Suppressor macrophage (primary cell): ENCODE data around the gene BATF.
"Not testable (repeated sequence)": the region's sequence is repeated elsewhere in the genome, so short reads cannot be mapped to it uniquely, and the experiment has no call there.

Source experiments
- DNase-seq, 4 experiments: peaks; one replicate each; pipeline ENCODE4 v3.0.0-alpha.2; 2020 to 2022
- total RNA-seq, 17 experiments: gene quantifications; one replicate each; lab custom pipeline; 2026; ENCODE audit warnings: mixed read lengths in 6 of 17, inconsistent platforms in 3 of 17; lab: John Stamatoyannopoulos, UW

Gene BATF
- 2.7 to 79.0 (median 7.4) reads per million in 17 experiments for total RNA-seq

DNA sequence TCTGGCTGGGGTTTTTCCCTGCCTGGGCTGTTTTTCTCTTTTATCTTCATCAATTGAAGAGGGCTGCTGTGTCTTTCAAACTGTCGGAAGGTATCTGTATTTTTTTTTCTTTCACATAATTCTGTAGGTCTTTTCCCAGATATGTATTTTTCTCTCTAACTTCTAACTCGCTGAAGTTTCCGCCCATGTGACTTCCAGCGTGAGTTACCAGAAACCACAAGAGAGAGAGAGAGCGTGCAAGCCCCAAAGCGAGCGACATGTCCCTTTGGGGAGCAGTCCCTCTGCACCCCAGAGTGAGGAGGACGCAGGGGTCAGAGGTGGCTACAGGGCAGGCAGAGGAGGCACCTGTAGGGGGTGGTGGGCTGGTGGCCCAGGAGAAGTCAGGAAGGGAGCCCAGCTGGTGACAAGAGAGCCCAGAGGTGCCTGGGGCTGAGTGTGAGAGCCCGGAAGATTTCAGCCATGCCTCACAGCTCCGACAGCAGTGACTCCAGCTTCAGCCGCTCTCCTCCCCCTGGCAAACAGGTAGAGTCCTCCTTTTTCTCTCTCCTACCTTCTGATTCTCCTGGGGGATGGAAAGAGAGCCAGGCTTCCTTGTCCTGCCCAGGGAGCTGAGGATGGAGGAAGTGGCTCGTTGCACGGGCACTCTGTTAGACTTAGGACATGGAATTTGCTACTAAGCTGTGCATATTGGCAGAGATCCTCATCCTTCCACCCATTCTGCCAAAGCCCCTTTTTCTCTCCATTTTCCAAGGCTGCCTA is at the start of gene BATF:
BATF (plus strand) TSS at position 246 of the 759 bp plus-strand sequence; CDS start at position 460, 214 bp downstream.
- DNase-seq: peak; percentile 30 to 72 (median 64)

- not testable (repeated sequence) for DNase-seq
Measured at GRCh38 chr14:75474127-75474526, 48.1 kb upstream of the BATF start.

DNA sequence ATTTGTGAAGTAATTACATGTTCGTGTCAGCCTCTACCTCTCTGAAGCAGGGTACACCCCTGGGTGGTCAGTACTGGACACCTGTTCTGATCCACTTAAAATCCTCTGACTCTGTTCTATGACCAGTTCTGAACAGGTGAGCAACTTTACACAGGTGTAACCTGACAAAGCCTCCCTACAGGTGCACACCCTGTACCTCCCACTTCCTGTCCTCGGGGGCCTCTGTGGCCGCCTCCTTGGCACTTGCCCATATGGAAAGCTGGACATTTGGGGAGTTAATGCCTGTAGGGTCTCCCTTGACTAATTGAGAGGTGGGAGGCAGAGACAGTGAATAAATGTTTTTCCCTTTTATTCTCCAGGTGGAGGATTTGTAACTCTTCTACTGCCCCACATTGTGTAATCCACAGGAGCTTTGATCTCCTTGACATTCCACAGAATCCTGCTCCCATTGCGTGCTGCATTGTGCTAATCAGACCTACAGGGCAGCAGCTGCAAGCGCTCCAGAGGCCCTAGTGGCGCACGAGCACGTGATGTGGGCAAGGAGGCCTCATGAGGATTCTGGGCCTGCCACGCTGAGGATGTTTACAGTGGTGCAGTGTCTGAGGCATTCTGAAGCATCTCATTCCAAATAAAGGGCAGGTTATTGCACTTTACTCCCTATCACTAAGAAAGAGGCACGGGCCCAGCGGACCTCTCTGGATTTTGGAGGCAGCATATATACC is 45.8 kb upstream of the BATF start:
- no peak for DNase-seq

- DNase-seq: no peak
Measured at GRCh38 chr14:75477881-75478280, 44.4 kb upstream of the BATF start.

GRCh38 chr14:75479770-75480600 is 42.3 kb upstream of the BATF start:
- DNase-seq: peak; percentile 8 to 46 (median 24)

- DNase-seq: no peak
Measured at GRCh38 chr14:75482366-75482765, 39.9 kb upstream of the BATF start.

DNA sequence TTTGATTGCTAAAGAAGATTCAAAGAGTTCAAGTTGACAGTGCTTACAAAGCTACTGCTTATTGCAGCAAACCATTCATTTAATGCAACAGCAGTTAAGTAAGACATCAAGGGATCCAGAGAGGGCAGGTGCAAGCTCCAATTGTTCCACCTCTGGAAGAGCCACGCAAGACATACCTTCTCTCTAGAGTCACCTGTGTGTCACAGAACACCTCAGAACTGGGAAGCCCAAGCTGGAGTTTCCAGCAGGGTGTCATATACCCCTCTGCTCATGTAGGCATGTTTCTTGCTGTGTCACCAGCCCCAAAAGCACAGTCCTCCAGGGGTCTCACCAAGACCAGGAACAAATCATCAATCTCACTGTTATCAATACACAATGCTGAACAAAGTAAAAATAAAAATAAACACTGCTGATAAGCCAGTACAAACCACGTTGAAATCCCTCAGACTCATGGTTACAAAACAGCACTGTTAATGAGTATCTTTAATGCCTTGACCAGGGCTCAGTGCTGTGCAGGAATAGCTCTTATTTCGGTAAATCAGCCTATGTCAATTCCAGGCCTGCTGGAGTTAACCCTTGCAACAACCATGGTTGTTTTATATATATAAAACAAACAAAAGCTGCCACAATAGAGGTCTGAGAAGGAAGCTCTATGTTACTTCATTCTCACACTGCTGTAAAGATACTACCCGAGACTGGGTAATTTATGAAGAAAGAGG is 37.4 kb upstream of the BATF start:
- DNase-seq: no peak

DNA sequence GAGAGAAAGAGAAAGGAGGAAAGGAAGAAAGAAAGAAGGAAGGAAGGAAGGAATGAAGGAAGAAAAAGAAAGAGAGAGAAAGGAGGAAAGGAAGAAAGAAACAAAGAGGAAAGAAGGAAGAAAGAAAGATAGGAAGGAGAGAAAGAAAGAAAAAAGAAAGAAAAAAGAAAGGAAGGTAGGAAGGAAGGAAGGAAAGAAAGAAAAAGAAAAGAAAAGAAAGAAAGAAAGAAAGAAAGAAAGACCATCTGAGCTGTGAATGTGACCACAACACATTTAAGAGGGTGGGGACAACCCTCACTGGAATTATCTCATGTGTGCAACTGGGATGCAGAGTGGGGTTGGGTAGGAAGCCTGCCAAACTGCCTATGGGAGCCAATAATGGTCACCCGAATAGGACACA is 36.0 kb upstream of the BATF start:
- DNase-seq: no peak

DNA sequence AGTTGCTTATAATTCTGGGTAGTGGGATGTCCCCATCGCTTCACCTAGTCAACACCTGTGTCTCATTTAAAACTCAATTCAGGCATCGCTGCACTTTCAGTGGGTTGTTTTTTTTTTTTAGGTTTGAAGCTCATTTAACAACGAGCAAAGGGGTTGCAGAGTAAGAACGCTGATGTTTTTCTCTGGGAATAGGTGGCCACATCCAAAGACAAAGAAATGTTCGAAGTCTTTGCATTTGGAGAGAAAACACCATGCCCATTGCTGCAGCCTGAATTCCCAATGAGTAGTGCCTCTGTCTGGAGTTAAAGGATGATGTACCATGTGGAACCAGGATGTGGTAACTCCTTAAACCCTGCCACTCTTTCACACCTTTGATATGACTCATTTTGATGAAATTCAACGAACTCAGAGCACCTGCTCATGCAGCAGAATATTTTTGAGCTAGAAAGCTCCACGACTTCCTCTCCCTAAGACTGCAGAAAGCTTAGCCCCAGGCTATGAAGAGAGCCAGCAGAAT is 35.1 kb upstream of the BATF start:
- DNase-seq: no peak

DNA sequence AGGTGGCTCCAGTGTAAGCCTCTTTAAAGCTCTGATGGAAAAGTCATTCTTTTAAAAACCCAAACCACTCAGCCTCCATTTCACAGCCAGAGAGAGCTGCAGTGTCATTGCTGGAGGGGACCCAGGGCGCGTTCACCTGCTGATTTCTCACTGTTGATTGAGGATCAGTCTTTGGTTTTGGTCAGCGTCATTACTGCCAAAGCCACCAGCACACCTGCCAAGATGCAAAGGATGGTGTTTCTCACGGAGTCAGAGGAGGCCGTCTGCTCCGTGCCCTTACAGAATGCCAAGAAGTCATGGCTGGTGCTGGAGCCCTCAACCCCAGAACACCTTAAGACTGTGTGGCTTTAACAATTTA is 32.8 kb upstream of the BATF start:
- no peak for DNase-seq

- DNase-seq: no peak
Measured at GRCh38 chr14:75491376-75491978, 30.8 kb upstream of the BATF start.

GRCh38 chr14:75492832-75493591 is 29.3 kb upstream of the BATF start:
- DNase-seq: no peak

GRCh38 chr14:75493592-75494087 is 28.6 kb upstream of the BATF start:
- DNase-seq: no peak

DNA sequence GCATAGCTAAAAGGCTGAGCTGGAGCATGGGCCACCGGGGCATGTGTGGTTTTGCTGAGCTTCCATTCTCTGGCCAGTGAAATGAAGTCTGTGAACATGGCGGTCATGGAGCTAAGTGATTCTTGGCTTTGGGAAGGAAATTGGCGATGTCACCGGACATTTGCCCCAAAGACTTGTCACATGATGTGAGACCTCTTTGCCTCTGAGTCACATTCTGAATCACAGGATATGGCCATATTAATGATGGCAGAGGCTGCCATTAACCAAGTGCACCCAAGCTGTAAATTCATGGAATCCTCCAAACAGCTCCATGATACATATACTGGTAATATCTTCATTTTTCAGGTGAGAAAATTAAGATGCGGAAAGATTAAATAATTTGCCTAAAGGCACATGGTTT is 27.4 kb upstream of the BATF start:
- DNase-seq: peak in 3 of 4 experiments; percentile 18 to 47 (median 22)

- DNase-seq: no peak
Measured at GRCh38 chr14:75495399-75495798, 26.9 kb upstream of the BATF start.

- peak; percentile 41 to 68 (median 51) for DNase-seq
Measured at GRCh38 chr14:75495882-75496281, 26.4 kb upstream of the BATF start.

GRCh38 chr14:75496755-75497154 is 25.5 kb upstream of the BATF start:
- DNase-seq: peak in 3 of 4 experiments; percentile 16 to 44 (median 22)

DNA sequence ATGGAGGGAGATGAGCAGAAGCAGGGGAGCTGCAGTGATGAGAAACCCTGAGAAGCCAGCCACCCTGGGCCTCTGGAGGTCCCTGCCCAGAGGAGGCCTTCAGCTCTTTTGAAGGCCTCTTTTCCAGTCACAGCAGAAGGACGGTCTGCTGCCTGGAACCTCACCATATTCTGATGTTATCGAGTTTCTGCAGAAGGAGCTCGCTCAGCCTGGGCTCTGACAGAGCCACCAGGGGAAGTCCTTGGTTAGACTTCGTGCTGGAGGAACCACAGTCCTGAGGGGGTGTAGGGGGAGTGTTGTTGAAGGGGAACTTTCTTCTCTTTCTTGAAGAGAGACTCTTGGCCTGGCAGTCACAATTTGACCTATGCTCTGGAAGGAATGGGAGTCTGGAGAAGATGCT is 25.1 kb upstream of the BATF start:
- peak; percentile 73 to 85 (median 84) for DNase-seq

DNA sequence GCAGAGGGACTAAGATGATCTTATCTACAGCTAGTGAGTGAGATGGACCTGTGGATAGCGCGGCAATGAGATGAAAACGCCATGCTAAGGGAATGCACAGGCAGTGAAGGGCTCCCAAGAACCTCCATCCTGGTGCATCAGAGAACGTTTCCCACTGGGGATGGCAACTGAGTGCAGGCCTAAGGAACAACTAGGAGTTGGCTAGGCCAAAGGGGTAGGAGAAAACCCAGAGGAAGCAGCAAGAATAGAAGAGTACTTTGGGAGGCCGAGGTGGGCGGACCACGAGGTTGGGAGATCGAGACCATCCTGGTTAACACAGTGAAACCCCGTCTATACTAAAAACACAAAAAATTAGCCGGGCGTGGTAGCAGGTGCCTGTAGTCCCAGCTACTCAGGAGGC is 24.6 kb upstream of the BATF start:
- no peak for DNase-seq

GRCh38 chr14:75499084-75499875 is 23.0 kb upstream of the BATF start:
- no peak for DNase-seq
